Smooth muscle cell (in vitro differentiated cells): ENCODE data around the gene THY1. TPM values are rescaled to one million over a fixed set of nuclear protein-coding genes. Genes with fewer than 3 reads are reported as not detected.

Experiments used
- DNase-seq: peaks from one replicate; lab custom pipeline; 2025; ENCODE audit not compliant: unreplicated experiment; lab: John Stamatoyannopoulos, UW
- H2AFZ ChIP-seq: fragments of 200-600 bp; sonication (generic); 2 replicates; pipeline ENCODE4 v1.6.0; 2016; ENCODE audit warnings: antibody characterized with exemption, low read depth, mild to moderate bottlenecking
- H3F3A ChIP-seq: fragments of 200-600 bp; sonication (generic); 2 replicates; pipeline ENCODE4 v1.6.0; 2017; ENCODE audit warnings: antibody characterized with exemption, low read depth
- H3K27ac ChIP-seq: fragments of 200-600 bp; sonication (generic); 2 replicates; pipeline ENCODE4 v1.5.1; 2016; ENCODE audit warnings: low read depth, mild to moderate bottlenecking
- H3K27me3 ChIP-seq: fragments of 200-600 bp; sonication (generic); 2 replicates; pipeline ENCODE4 v1.6.1; 2016; ENCODE audit warnings: low read depth, mild to moderate bottlenecking
- H3K36me3 ChIP-seq: fragments of 200-600 bp; sonication (generic); 2 replicates; pipeline ENCODE4 v1.5.1; 2016; ENCODE audit warnings: low read depth
- H3K4me1 ChIP-seq: fragments of 200-600 bp; sonication (generic); 2 replicates; pipeline ENCODE4 v1.5.1; 2016; ENCODE audit warnings: low read depth
- H3K4me2 ChIP-seq: fragments of 200-600 bp; sonication (generic); 2 replicates; pipeline ENCODE4 v1.6.0; 2016; ENCODE audit warnings: mild to moderate bottlenecking
- H3K4me3 ChIP-seq: fragments of 200-600 bp; sonication (generic); 2 replicates; pipeline ENCODE4 v1.5.1; 2016; ENCODE audit warnings: mild to moderate bottlenecking
- H3K79me2 ChIP-seq: fragments of 200-600 bp; sonication (generic); 2 replicates; pipeline ENCODE4 v1.6.0; 2016; ENCODE audit warnings: low read depth, mild to moderate bottlenecking
- H3K9ac ChIP-seq: fragments of 200-600 bp; sonication (generic); 2 replicates; pipeline ENCODE4 v1.6.0; 2016; ENCODE audit warnings: low read depth
- H3K9me3 ChIP-seq: fragments of 200-600 bp; sonication (generic); replicated peaks from 2 replicates; pipeline ENCODE4 v1.5.1; 2016; ENCODE audit warnings: low read depth
- H4K20me1 ChIP-seq: fragments of 200-600 bp; sonication (generic); 2 replicates; pipeline ENCODE4 v1.6.0; 2016; ENCODE audit warnings: low read depth
- WGBS: methylation state at CpG from one replicate; pipeline ENCODE4 v1.1.7; 2016; ENCODE audit warnings: low lambda C conversion rate; 5-methylcytosine and 5-hydroxymethylcytosine counted together
- polyA plus RNA-seq: library from polyadenylated mRNA; unstranded; fragments of >200 nt; fragmentation: Nextera tagmentation; extraction: Ambion mirVana; gene quantifications from 2 replicates; pipeline ENCODE4 v1.2.1, GENCODE V29; 2016
- total RNA-seq: library from RNA; depleted of rRNA; stranded (reverse); fragments of >200 nt; gene quantifications from 2 replicates; pipeline ENCODE4 v1.2.3, GENCODE V29; 2014
- TF ChIP-seq, protein P1 (sequence below): fragments of 200-600 bp; sonication (generic); IDR thresholded peaks from 2 replicates; pipeline ENCODE4 v1.5.1; 2017; ENCODE audit warnings: borderline replicate concordance, mild to moderate bottlenecking, antibody characterized with exemption; ENCODE audit not compliant: insufficient read depth, poor library complexity, severe bottlenecking

Gene THY1
- total and polyA plus RNA-seq, 2 experiments from 2014 or later = 297 to 614 TPM

DNA sequence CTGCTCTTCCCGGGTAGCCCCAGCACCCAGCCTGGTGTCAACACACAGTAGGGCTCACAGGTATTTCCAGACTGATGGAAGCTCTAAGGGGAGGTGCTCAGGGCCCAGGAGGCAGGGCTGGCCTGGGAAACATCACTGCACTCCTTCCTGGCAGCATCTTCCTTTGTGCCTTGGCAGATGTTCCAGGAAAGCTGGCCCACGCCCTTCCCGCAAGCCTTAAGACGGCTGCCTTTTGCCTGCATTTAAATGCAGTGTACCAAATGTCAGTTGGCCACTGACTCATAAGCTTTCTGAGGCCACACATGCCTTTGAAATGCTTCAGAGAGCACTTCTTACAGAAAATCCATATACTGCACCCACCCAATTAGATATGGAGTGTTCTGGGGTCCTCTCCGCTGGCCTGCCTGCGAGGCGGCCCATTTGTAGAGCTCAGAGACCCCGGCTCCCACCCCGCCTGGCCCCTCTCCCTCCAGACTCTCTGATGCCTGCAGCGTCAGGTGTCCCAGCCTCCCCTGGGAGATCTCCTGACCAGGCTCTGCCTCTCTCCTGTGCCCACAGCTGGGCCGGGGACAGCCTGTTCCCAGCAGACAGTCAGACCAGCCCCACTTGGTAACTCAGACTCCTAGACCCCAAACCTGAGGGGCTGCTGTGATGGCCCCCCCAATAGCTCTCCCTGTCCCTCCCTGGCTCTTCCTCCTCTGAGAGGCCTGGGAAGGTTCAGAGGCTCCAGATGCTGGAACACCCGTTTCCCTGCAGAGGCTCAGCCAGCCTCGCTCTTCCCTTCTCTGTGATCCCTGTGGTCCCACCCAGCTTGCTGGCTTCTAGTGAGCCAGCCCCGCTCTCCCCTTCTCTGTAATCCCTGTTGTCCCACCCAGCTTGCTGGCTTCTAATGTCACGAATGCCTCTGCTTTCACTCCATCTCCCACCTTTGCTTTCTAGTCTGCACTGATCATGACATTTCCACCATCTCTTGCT, 47.6 kb upstream of the THY1 start:
- DNase-seq = no peak
- Histone ChIP-seq H3K9ac (peak overlapping the region; percentile 29), H3K4me1 (peaks cover 11% of the 10 kb centered on the region), H3K4me3 (no peak overlapping the region), H3K4me2 (peak overlapping the region; percentile 40), H4K20me1 (no peaks in the 10 kb centered on the region), H3K27ac (peak overlapping the region; percentile 63), H3K9me3 (no peaks in the 10 kb centered on the region), H2AFZ (no peak overlapping the region), H3K27me3 (no peaks in the 10 kb centered on the region), H3F3A (no peaks in the 10 kb centered on the region), H3K79me2 (no peaks in the 10 kb centered on the region), H3K36me3 (no peaks in the 10 kb centered on the region)
- TF ChIP-seq, protein P1, sequence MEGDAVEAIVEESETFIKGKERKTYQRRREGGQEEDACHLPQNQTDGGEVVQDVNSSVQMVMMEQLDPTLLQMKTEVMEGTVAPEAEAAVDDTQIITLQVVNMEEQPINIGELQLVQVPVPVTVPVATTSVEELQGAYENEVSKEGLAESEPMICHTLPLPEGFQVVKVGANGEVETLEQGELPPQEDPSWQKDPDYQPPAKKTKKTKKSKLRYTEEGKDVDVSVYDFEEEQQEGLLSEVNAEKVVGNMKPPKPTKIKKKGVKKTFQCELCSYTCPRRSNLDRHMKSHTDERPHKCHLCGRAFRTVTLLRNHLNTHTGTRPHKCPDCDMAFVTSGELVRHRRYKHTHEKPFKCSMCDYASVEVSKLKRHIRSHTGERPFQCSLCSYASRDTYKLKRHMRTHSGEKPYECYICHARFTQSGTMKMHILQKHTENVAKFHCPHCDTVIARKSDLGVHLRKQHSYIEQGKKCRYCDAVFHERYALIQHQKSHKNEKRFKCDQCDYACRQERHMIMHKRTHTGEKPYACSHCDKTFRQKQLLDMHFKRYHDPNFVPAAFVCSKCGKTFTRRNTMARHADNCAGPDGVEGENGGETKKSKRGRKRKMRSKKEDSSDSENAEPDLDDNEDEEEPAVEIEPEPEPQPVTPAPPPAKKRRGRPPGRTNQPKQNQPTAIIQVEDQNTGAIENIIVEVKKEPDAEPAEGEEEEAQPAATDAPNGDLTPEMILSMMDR = no peak
- WGBS = 50% methylated on average over 12 of the region's 15 CpGs

GRCh38 chr11:119469506-119469905, 46.5 kb upstream of the THY1 start:
- H4K20me1 ChIP-seq = no peaks in the 10 kb centered on the region
- no peak for DNase-seq
- no peaks in the 10 kb centered on the region for H3K79me2 ChIP-seq
- TF ChIP-seq, protein P1 = no peak
- H2AFZ ChIP-seq = no peak overlapping the region
- H3K9me3 ChIP-seq = no peaks in the 10 kb centered on the region
- no peak overlapping the region for H3K4me2 ChIP-seq
- H3K9ac ChIP-seq = no peak overlapping the region
- no peak overlapping the region for H3K27ac ChIP-seq
- peaks cover 11% of the 10 kb centered on the region for H3K4me1 ChIP-seq
- H3K27me3 ChIP-seq = no peaks in the 10 kb centered on the region
- no peaks in the 10 kb centered on the region for H3K36me3 ChIP-seq
- 93% methylated on average over 3 of the region's 3 CpGs for WGBS
- no peaks in the 10 kb centered on the region for H3F3A ChIP-seq
- H3K4me3 ChIP-seq = no peak overlapping the region

DNA sequence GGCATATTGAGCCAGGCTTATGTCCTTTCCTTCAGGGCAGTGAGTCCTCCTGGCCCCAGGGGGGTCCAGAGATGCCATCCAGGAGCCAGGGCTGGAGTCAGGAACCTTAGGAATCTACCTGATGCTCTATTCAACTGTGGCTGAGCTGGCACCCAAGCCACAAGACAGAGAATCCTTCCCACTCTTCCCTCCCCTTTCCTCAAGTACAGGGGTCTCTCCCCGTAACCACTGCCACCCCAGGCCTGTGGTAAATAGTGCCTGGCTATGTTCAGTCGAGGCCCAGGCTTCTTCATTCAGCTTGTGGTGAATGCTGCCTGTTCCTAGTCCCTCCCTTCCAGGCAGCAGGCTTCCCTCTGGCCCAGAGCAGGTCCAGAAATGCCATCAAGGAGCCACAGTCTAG, 45.5 kb upstream of the THY1 start:
- no peak overlapping the region for H3K4me2 ChIP-seq
- H3K4me3 ChIP-seq = no peak overlapping the region
- H3K79me2 ChIP-seq = no peaks in the 10 kb centered on the region
- no peak for DNase-seq
- peaks cover 11% of the 10 kb centered on the region for H3K4me1 ChIP-seq
- no peak overlapping the region for H3K9ac ChIP-seq
- WGBS = 73% methylated on average over 2 of the region's 2 CpGs
- no peaks in the 10 kb centered on the region for H4K20me1 ChIP-seq
- TF ChIP-seq, protein P1 = no peak
- H3F3A ChIP-seq = no peaks in the 10 kb centered on the region
- H3K27me3 ChIP-seq = no peaks in the 10 kb centered on the region
- H3K9me3 ChIP-seq = no peaks in the 10 kb centered on the region
- no peaks in the 10 kb centered on the region for H3K36me3 ChIP-seq
- no peak overlapping the region for H3K27ac ChIP-seq
- no peak overlapping the region for H2AFZ ChIP-seq
